ENCODE measurements around the gene ZBTB4.

The ZBTB4 gene

GRCh38 chr17:7468290-7468689 lies 11.1 kb downstream of the ZBTB4 start:
- DNase-seq, result no peak

GRCh38 chr17:7467498-7467897 lies 11.9 kb downstream of the ZBTB4 start:
- no peak for DNase-seq

GRCh38 chr17:7466639-7467341 lies 12.6 kb downstream of the ZBTB4 start:
- no peak for DNase-seq

DNA sequence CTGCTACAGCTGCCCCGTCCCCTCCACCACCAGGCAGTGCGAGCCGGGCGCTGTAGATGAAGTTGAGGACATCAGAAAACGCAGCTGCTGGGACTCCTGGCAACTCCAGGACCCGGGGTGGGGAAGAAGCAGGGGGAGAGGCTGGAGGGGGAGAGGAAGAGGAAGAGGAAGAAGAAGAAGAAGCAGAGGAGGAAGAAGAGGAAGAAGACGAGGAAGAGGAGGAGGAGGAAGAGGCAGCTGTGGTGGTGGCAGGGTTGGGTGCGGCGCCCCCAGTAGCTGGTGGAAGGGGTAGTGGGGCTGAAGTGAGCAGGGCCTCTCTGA lies 13.2 kb downstream of the ZBTB4 start:
- no peak for DNase-seq

DNA sequence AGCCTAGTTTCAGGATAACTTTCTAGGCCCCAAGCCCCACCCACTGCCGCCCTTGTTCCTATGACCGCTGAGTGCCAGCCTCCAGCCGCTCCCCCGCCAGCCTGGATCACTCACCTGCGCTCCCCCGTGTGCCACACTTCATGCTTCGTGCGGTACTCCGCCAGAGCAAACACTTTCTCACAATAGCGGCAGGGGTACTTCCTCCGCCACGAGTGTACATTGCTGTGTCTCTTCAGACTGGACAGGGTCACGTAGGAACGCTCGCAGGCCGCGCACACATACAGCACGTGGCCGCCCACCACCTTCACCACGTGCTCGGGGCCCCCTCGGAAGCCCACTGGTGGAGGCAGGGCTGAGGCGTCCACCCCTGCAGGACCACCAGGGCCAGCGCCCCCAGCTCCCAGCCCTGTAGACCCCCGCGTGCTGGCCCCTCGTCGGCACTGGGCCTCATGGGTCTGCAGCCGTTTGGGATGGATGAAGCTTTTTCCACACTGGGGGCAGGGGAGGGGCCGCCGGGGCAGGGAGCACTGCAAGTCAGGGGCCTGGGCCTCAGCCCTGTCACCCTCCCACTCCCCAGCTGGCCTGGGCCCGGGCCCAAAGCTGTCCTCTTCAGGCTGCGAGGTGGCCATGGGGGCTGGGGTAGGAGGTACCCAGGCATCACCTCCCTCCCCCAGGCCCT lies 13.7 kb downstream of the ZBTB4 start:
- no peak for DNase-seq

DNA sequence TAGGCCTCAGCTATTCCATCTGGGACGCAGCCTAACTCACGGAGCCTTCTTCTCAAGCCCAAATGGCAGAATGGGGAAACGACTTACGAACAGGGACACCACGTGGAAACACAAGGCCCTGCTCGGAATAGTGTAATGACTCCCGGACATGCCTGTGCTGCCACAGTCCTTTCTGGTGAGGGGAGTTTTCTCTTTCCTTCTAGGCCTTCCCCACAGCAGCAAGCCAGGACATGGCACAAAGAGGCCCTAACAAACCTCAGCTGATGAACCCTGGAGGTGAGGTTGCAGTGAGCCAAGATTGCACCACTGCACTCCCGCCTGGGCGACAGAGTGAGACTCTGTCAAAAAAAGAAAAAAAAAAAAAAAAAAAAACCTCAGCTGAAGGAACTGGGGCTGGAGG lies 15.3 kb downstream of the ZBTB4 start:
- DNase-seq, result no peak

DNA sequence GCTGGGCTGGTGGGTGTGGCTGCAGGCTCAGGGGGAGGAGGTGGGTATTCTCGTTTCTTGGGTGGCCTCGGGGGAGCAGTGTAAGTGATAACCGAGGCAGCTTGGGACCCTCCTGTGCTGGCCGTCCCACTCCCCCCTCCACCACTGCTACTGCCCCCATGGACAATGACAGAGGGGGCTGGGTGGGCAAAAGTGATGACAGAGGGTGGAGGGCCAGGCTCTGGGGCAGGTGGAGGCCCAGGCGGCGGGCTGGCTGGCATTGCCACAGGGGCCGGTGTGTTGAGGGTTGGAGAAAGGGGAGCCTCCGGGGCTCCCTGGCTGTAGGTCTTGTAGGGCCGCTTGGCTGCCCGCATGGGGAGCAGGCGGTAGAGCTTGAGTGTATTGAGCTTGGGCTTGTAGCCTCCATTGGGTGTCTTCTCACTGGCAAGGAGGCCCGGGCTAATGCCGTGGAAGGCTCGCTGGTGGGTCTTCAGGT lies 16.0 kb downstream of the ZBTB4 start:
- no peak for DNase-seq

DNA sequence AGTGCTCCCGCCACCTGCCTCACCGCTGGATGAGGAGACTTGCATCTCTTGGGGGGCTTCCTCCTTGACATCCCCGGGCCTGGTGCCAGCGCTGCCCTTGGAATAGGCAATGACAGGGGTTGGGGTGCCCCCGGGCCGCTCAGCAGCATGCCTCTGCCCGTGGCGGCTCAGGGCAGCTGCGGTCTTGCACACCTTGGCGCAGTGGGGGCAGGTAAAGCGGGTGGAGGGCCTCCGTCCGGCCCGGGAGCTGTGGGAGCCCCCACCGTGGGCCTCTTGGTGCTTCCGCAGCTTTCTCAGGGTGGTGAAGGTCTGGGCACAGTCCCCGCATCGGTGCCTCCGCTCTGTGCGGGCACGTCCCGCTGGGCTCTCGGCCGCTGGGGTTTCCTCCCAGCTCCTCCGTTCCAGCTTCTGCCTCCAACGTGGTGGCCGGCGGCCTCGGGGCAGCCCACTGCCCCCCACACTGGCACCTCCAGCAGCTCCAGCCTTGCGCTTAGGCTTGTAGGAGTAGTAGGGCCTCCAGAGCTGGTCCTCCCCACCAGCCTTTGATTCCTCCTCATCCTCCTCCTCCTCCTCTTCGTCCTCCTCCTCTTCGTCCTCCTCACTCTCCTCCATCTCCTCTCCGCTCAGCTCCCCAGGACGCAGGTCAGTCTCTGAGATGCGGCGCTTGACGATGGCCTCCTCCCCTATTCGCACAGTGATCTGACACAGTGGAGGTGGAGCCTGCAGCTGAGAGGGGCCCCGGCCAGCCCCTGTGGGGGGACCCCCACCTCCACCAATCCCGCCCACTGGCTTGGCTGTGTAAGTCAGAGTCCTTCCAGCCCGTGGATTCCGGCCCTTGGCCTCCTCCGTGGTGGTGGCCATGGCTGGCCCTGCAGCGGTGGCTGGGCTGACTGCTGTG lies 16.7 kb downstream of the ZBTB4 start:
- DNase-seq, result no peak

DNA sequence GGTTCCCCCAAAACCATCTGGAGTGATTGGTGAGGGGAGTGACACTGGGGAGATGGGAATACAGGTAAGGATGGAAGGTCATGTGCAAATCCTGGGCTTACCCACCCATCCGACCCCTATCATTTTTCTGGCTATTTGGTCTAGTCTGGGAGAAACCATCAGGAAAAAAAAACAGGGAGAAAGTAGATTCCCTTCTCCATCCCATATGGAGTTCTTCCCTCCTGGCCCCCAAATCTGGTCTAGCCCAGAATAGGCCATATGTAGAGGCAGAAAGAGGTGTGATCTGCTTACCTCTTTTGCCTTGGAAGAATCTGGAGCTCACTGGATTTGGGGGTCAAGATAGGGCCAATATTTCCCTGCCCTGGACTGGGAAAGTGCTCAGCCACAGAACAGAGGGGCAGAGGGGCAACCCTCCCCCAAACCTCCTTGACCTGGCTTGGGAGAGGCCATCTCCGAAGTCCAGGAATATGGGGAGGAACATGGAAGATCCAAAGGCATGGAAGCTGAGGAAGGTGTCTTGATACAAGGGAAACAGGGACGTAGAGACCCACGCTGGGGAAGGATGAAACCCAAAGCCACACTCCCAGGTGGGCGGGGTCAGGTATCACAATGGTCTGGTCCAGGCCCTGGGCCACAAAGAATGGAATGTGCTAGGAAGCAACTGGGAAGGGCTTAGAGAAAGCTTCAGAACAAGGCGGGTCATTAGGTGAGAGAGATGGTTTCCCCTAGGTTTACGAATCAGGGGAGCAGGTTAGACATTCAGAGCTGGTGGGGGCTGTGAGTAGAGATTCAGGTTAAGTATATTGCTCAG lies 18.4 kb downstream of the ZBTB4 start:
- no peak for DNase-seq

GRCh38 chr17:7459961-7460545 lies 19.4 kb downstream of the ZBTB4 start:
- DNase-seq, result no peak

DNA sequence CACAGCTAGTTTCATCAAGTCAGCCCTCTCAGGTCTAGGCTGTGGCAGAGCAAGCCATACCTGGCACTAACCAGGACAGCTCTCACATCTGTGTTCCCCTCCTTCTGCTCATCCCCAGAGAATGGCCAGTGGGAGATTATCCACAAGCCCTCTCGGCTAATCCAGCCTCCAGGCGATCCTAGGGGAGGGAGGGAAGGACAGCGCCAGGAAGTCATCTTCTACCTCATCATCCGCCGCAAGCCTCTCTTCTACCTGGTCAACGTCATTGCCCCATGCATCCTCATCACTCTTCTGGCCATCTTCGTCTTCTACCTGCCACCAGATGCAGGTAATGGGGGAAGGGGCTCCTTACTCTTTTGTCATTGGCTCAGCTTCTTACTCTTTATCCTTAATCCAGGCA lies 31.0 kb downstream of the ZBTB4 start:
- no peak for DNase-seq

GRCh38 chr17:7445619-7445968 lies 33.8 kb downstream of the ZBTB4 start:
- peak; percentile 25 for DNase-seq

- DNase-seq, result no peak
These were observed 34.5 kb downstream of the ZBTB4 start, which contains the start of gene CHRNB1 for GRCh38 chr17:7444682-7445618. TSS of gene CHRNB1 (plus strand) at chr17:7445061. CDS start at chr17:7445128, 67 bp downstream.

DNA sequence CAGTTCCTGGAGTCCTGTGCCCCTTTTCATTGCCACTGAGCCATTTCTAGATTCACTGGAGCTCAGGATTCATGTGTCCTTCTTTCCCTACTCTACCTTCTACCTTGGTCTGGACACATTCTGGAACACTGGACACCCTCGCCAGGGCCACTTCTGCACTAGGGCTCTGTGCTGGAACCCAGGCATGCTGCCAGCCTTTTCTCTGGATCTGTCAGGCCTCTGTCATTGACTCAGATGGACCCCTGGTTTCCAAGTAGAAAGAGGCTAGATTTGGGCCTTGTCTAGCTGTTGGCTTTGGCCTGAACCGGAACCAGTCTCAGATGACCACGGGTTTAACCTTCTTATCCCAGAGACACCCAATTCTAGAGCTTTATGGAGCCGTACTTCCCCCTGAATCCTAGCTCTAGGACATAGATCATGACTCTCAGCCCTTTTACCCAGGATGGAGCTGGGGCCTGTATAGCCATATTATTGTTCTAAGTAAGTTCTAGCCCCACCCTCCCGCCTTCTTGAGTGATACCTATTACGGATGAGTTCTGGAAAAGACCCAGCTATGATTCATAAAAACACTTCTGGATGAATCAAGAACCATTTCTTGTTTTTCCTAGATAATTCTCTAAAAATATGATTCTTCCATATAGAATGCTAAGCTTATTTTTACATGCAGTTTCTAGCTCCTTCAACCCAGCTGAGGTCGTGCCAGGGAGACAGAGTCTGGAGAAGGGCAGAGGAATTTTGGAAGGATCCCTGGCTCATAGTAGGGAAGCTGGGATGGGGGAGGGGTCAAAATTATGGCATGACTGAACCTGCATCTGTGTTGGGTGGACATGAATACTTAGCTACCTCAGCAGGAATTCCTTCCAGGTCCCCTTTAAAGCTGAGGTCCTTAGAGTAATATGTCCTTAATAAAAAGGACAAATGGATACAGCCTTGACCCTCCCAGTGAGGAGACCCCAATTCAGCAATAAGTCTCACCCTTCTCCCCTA lies 35.6 kb downstream of the ZBTB4 start:
- no peak for DNase-seq

DNA sequence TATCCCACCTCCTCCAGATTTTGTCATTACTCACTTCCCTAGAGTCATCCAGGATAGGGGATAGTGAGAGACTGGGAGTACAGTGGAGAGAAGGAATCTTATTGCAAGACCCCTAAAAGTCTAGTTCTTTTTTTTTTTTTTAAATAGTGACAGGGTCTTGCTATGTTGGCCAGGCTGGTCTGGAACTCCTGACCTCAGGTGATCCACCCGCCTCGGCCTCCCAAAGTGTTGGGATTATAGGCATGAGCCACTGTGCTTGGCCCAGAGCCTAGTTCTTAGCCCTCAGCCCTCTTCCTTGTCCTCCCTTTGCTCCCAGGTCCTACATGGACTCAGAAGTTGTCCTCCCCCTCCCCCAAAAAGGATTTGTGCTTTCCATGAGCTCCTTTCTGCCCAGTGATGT lies 37.3 kb downstream of the ZBTB4 start:
- no peak for DNase-seq

- no peak for DNase-seq
These were observed 38.2 kb downstream of the ZBTB4 start for GRCh38 chr17:7441266-7441665.

GRCh38 chr17:7440834-7441195 lies 38.6 kb downstream of the ZBTB4 start:
- DNase-seq, result no peak

- peak; percentile 27 for DNase-seq
These were observed 39.2 kb downstream of the ZBTB4 start for GRCh38 chr17:7440113-7440833.

GRCh38 chr17:7439462-7440112 lies 39.8 kb downstream of the ZBTB4 start, which contains the start of gene FGF11:
TSS of gene FGF11 (plus strand) at chr17:7439512. CDS start at chr17:7439621, 109 bp downstream.
- no peak for DNase-seq

Measured in T-helper 9 cell (primary cell).